PC-3 (cell line): Measurements from ENCODE around the gene LRRTM1. TPM values are rescaled to one million over a fixed set of nuclear protein-coding genes. Genes with fewer than 3 reads are reported as not detected.

Source experiments
- ATAC-seq: fragments of 200-7000 bp; cut with Tn5 transposase; 2 replicates; pipeline ENCODE4 v1.9.1; 2020; ENCODE audit warnings: mild to moderate bottlenecking, moderate library complexity
- BruUV-seq: library from RNA; stranded (reverse); fragments of 400-500 nt; replicated peaks from 2 replicates; lab custom pipeline; 2021; lab: Mats Ljungman, UMichigan
- CTCF ChIA-PET: fragments of 300-600 bp; sonication (Branson Sonifier 250); formaldehyde crosslinking; loops from one replicate; lab custom pipeline; 2022; ENCODE audit warnings: antibody characterized with exemption; lab: Charles Lee
- POLR2A ChIA-PET: fragments of 300-600 bp; sonication (Branson Sonifier 250); formaldehyde crosslinking; loops from one replicate; lab custom pipeline; 2022; ENCODE audit warnings: antibody characterized with exemption; ENCODE audit not compliant: unreplicated experiment; lab: Charles Lee
- DNase-seq: peaks from one replicate; pipeline ENCODE4 v3.0.0-alpha.2; 2015
- H2AFZ ChIP-seq: fragments of 300-600 bp; sonication (generic); 2 replicates; pipeline ENCODE4 v1.6.0; 2016; ENCODE audit warnings: antibody characterized with exemption, low read length
- H3F3A ChIP-seq: fragments of 300-600 bp; sonication (generic); one replicate; pipeline ENCODE4 v1.6.0; 2017; ENCODE audit warnings: antibody characterized with exemption, low read length, control low read depth, mild to moderate bottlenecking; ENCODE audit not compliant: unreplicated experiment
- H3K27ac ChIP-seq: fragments of 300-600 bp; sonication (generic); 2 replicates; pipeline ENCODE4 v1.5.1; 2016; ENCODE audit warnings: mild to moderate bottlenecking, low read length
- H3K27me3 ChIP-seq: fragments of 300-600 bp; sonication (generic); 2 replicates; pipeline ENCODE4 v1.6.1; 2016; ENCODE audit warnings: low read length, mixed read lengths
- H3K36me3 ChIP-seq: fragments of 300-600 bp; sonication (generic); 2 replicates; pipeline ENCODE4 v1.6.1; 2016; ENCODE audit warnings: low read depth, mixed run types, low read length, mixed read lengths
- H3K4me1 ChIP-seq: fragments of 300-600 bp; sonication (generic); 2 replicates; pipeline ENCODE4 v1.5.1; 2016; ENCODE audit warnings: low read length; ENCODE audit not compliant: insufficient read depth
- H3K4me2 ChIP-seq: fragments of 300-600 bp; sonication (generic); 2 replicates; pipeline ENCODE4 v1.6.0; 2016; ENCODE audit warnings: low read length
- H3K4me3 ChIP-seq: fragments of 300-600 bp; sonication (generic); 2 replicates; pipeline ENCODE4 v1.5.1; 2016; ENCODE audit warnings: mild to moderate bottlenecking, low read length, mixed read lengths
- H3K79me2 ChIP-seq: fragments of 300-600 bp; sonication (generic); 2 replicates; pipeline ENCODE4 v1.6.1; 2017; ENCODE audit warnings: low read length, mixed read lengths
- H3K9ac ChIP-seq: fragments of 300-600 bp; sonication (generic); 2 replicates; pipeline ENCODE4 v1.6.0; 2016; ENCODE audit warnings: mild to moderate bottlenecking, low read length
- H3K9me2 ChIP-seq: fragments of 300-600 bp; sonication (generic); replicated peaks from 2 replicates; pipeline ENCODE4 v1.6.1; 2016; ENCODE audit warnings: mixed run types, low read length, mixed read lengths
- H3K9me3 ChIP-seq: fragments of 300-600 bp; sonication (generic); 2 replicates; pipeline ENCODE4 v1.6.1; 2016; ENCODE audit warnings: low read length, mixed read lengths
- H4K20me1 ChIP-seq: fragments of 300-600 bp; sonication (generic); 2 replicates; pipeline ENCODE4 v1.6.1; 2016; ENCODE audit warnings: low read length, mixed read lengths
- EZH2 ChIP-seq: fragments of 300-600 bp; sonication (generic); IDR thresholded peaks from one replicate; pipeline ENCODE4 v1.6.1; 2017; ENCODE audit warnings: antibody characterized with exemption, mild to moderate bottlenecking, low read length; ENCODE audit not compliant: unreplicated experiment
- EZH2phosphoT487 ChIP-seq: fragments of 300-600 bp; sonication (generic); IDR thresholded peaks from 2 replicates; pipeline ENCODE4 v1.6.1; 2018; ENCODE audit warnings: mild to moderate bottlenecking, antibody characterized with exemption, low read length, borderline replicate concordance
- intact Hi-C: fragments of 100-400 bp; cut with micrococcal nuclease; formaldehyde crosslinking; loops from 2 replicates; pipeline ENCODE4 v1.9.0; 2023
- total RNA-seq: library from RNA; depleted of rRNA; stranded (reverse); fragments of >200 nt; gene quantifications from 2 replicates; pipeline ENCODE4 v1.2.3, GENCODE V29; 2014
- TF ChIP-seq, protein P1 (sequence below): fragments of 300-600 bp; sonication (generic); conservative IDR thresholded peaks from 2 replicates; pipeline ENCODE4 v1.5.1; 2017; ENCODE audit warnings: antibody characterized with exemption, low read depth, mild to moderate bottlenecking, low read length

The LRRTM1 gene
- total RNA-seq, 1 experiment from 2014 or later: not detected

DNA sequence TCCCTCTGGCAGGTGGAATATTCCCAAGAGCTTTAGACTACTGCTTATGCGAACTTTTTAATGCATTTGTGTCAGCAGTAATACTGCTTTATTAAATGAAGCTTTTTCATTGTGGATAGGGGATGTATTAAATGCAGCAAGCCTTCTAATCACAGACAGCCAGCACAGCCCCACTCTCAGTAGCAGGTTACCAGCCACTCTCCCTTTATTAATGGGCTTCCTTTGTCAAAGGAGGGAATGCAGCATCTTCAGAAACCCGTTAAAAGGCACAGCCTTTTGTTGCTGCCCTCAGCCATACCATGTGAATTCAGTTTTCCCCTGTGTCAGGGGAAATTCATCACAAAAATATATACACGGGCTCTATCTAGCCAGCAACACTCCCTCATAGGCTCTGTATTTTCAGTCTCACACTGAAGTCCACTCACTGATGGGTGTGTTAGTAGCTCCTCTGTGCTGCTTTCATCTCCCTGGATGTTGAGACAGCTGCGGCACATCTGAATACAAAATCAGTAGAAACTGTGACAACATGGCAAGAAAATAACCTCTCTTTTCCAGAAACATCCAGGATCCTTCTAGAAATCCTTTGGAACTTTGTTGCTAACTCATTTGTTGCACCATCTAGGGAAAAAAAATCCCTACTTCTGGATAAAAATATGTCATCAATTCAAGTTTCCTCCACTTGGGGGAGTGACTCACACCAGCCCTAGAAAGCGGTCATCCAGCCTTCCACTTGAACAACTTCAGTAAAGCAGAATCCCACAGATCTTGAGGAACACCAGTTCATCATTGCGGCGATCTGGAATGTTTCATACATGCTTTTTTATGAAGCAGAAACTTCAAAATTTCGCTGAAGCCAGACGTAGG is 48.4 kb downstream of the LRRTM1 start:
- Histone ChIP-seq H3K27ac (no peak overlapping the region), H4K20me1 (no peaks in the 10 kb centered on the region), H3K36me3 (no peaks in the 10 kb centered on the region), H3K9me2 (no peaks in the 10 kb centered on the region), H3K79me2 (no peaks in the 10 kb centered on the region), H3K4me3 (no peak overlapping the region), H3K27me3 (peaks cover 16% of the 10 kb centered on the region), H3K4me2 (no peak overlapping the region), H2AFZ (no peak overlapping the region), H3K4me1 (no peaks in the 10 kb centered on the region), H3F3A (no peaks in the 10 kb centered on the region), H3K9ac (no peak overlapping the region), H3K9me3 (no peaks in the 10 kb centered on the region)
- ATAC-seq (no peak), DNase-seq (peak; percentile 27)
- ChIA-PET POLR2A (no interaction called here), CTCF (no interaction called here)
- TF ChIP-seq EZH2phosphoT487 (no peak), EZH2 (no peak)
- TF ChIP-seq, protein P1, sequence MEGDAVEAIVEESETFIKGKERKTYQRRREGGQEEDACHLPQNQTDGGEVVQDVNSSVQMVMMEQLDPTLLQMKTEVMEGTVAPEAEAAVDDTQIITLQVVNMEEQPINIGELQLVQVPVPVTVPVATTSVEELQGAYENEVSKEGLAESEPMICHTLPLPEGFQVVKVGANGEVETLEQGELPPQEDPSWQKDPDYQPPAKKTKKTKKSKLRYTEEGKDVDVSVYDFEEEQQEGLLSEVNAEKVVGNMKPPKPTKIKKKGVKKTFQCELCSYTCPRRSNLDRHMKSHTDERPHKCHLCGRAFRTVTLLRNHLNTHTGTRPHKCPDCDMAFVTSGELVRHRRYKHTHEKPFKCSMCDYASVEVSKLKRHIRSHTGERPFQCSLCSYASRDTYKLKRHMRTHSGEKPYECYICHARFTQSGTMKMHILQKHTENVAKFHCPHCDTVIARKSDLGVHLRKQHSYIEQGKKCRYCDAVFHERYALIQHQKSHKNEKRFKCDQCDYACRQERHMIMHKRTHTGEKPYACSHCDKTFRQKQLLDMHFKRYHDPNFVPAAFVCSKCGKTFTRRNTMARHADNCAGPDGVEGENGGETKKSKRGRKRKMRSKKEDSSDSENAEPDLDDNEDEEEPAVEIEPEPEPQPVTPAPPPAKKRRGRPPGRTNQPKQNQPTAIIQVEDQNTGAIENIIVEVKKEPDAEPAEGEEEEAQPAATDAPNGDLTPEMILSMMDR: peak; percentile 51; the same call in 1 of the 2 replicates
- BruUV-seq: no TSS peak
- intact Hi-C loops: no loop called here

DNA sequence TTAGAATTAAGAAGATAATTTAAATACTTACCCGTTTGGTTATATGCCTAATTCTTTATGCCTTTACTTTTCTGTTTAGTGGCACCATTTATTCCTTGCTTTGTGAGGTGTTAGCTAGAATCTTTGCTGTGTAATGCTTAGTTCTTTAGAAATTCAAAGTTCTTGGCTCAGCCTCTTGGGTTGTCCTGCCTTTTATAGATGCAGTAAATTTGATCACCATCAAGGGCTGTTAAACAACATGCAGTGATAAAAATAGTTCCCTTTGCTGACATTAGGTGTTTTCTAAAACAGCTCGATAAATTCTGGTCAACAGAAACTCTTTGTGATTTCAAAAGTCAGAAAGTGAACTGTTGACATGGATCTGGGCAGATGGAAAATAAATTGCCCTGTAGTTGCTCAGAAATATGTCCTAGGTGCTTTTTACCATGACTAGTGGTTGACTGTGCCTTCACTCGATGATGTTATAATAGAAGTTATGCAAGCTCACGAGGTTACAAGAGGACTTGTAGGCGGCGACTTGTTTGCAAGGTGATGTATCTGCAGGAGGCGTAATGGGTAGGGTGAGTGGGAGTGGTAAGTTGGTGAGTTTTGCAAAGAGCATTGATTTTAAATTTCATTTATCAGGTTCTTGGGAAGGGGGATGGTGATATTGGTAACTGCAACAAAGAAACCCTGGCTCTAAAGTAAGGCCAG is 52.1 kb downstream of the LRRTM1 start:
- H3K4me2 ChIP-seq: no peak overlapping the region
- CTCF ChIA-PET: no interaction called here
- no peaks in the 10 kb centered on the region for H3F3A ChIP-seq
- H3K27me3 ChIP-seq: no peaks in the 10 kb centered on the region
- H2AFZ ChIP-seq: no peak overlapping the region
- H3K27ac ChIP-seq: no peak overlapping the region
- no peaks in the 10 kb centered on the region for H3K36me3 ChIP-seq
- no peaks in the 10 kb centered on the region for H4K20me1 ChIP-seq
- ATAC-seq: no peak
- DNase-seq: no peak
- H3K9me3 ChIP-seq: no peaks in the 10 kb centered on the region
- no peaks in the 10 kb centered on the region for H3K4me1 ChIP-seq
- POLR2A ChIA-PET: no interaction called here
- intact Hi-C loops: no loop called here
- H3K79me2 ChIP-seq: no peaks in the 10 kb centered on the region
- H3K4me3 ChIP-seq: no peak overlapping the region
- TF ChIP-seq, protein P1: no peak
- TF ChIP-seq EZH2 (no peak), EZH2phosphoT487 (no peak)
- no peak overlapping the region for H3K9ac ChIP-seq
- H3K9me2 ChIP-seq: no peaks in the 10 kb centered on the region
- BruUV-seq: no TSS peak
